GM19395 (cell line): ENCODE data around the gene C6orf52.
A peak's percentile ranks its signal among the peaks of the same experiment; 100 is the strongest.

Source experiments
- ATAC-seq: cut with Tn5 transposase; IDR thresholded peaks from one replicate; pipeline ENCODE4 v1.9.1; 2021; ENCODE audit warnings: mild to moderate bottlenecking, moderate library complexity; ENCODE audit not compliant: unreplicated experiment

Gene C6orf52

GRCh38 chr6:10658910-10659698 is 35.3 kb downstream of the C6orf52 start:
- no peak for ATAC-seq

GRCh38 chr6:10655508-10656055 is 38.8 kb downstream of the C6orf52 start:
- ATAC-seq: no peak

GRCh38 chr6:10644225-10644624 is 50.2 kb downstream of the C6orf52 start:
- no peak for ATAC-seq

- peak; percentile 91 for ATAC-seq
These were observed 51.2 kb downstream of the C6orf52 start for GRCh38 chr6:10643201-10643651.

- ATAC-seq: no peak
These were observed 52.9 kb downstream of the C6orf52 start for GRCh38 chr6:10641528-10641927.

GRCh38 chr6:10640412-10640811 is 54.0 kb downstream of the C6orf52 start:
- no peak for ATAC-seq

GRCh38 chr6:10633216-10633615 is 61.2 kb downstream of the C6orf52 start:
- peak; percentile 93 for ATAC-seq

GRCh38 chr6:10630178-10630577 is 64.2 kb downstream of the C6orf52 start:
- ATAC-seq: no peak

- no peak for ATAC-seq
These were observed 66.6 kb downstream of the C6orf52 start for GRCh38 chr6:10627800-10628199.

- peak; percentile 61 for ATAC-seq
These were observed 68.2 kb downstream of the C6orf52 start for GRCh38 chr6:10626154-10626741.

GRCh38 chr6:10624836-10625235 is 69.6 kb downstream of the C6orf52 start:
- ATAC-seq: no peak

- ATAC-seq: no peak
These were observed 72.6 kb downstream of the C6orf52 start for GRCh38 chr6:10621847-10622246.
